ENCODE measurements around the gene NPIPB8.
A peak's percentile ranks its signal among the peaks of the same experiment; 100 is the strongest.
"Not testable (repeated sequence)": the region's sequence is repeated elsewhere in the genome, so short reads cannot be mapped to it uniquely, and the experiment has no call there.

The NPIPB8 gene

GRCh38 chr16:28636093-28636823 lies 1.6 kb upstream of the NPIPB8 start:
- DNase-seq = not testable (repeated sequence)

DNA sequence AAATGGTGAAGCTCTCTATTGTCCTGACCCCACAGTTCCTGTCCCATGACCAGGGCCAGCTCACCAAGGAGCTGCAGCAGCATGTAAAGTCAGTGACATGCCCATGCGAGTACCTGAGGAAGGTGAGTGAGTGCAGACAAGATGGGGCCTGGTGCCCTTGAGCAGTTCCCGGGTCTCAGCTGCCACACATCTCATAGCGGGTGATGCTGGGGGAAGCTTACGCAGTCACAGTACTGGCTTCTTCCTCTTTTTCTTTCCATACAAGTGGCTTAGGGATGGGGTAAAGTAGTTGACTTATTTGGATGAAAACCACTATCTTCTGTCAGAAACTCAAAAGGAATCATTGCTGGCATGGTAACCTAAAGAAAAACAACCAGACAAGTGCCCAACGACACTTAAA lies 494 bp downstream of the NPIPB8 start:
- DNase-seq = not testable (repeated sequence)

DNA sequence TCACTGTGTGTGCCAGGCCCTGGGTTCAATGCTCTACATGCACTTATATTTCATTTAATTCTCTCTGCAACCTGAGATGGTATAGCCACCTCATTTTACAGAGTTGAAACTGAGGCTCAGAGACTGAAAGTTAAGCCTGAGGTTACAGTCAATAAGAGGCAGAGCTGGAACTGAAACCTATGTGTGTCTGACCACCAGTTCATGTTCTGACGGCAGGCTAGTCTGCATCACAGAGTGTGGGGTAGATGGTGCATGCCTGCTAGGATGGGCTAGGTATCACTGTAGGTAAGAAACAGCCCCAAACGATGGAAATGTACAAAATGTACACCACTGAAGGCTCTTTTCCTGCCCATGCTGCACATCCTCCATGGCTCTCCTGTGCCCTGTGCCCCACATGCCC lies 2.1 kb downstream of the NPIPB8 start:
- peak in 1 of 5 experiments; percentile 55 for DNase-seq

GRCh38 chr16:28666264-28666663 lies 28.4 kb downstream of the NPIPB8 start:
- DNase-seq = not testable (repeated sequence)

GRCh38 chr16:28667480-28667879 lies 29.6 kb downstream of the NPIPB8 start:
- DNase-seq = not testable (repeated sequence)

- DNase-seq = not testable (repeated sequence)
Observed at GRCh38 chr16:28668199-28668598, 30.3 kb downstream of the NPIPB8 start.

DNA sequence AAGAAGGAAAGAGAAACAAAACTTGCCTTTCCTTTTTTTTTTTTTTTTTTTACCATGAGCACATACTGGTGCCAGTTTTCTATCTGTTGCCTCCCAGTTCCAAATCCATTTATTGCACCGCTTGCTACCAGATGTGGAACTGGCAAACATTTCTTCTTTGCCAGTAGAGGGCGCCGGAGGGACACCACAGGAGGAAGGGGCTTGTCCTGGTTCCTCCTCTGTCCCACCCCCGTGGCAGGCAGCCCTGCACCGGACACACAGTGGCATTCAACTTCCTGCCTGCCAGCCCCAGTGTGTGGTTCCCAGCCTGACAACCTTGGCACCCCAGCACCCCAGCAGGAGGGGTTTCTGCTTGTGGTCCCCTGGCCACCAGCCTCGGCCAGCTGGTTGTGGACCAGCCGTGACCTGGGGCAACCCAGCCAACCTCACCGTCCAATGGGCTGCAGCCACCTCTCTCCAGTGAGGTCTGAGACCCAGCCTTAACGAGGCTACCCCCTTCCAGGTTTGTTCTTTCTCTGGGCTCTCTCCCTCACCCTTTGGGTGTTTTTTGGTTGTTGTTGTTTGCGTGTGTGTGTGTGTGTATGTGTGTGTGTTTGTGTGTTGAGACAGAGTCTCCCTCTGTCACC lies 50.6 kb downstream of the NPIPB8 start:
- DNase-seq = not testable (repeated sequence)

DNA sequence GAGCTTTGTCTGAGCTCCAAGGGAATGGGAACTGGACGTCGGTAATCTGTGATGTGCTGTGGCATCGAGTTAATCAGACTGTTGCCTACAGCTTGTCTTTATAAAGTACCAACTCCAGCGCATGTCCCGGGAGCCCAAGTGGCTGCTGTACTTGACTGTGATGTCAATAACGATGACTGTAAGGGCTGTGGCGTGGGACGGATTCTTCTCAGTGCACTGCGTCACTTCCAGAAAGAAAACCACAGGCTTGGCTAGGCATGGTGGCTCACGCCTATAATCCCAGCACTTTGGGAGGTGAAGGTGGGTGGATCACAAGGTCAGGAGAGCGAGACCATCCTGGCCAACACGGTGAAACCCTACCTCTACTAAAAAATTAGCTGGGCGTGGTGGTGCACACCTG lies 51.6 kb downstream of the NPIPB8 start:
- DNase-seq = not testable (repeated sequence)

GRCh38 chr16:28691722-28692121 lies 53.9 kb downstream of the NPIPB8 start:
- DNase-seq = not testable (repeated sequence)

- not testable (repeated sequence) for DNase-seq
Observed at GRCh38 chr16:28693257-28693950, 55.5 kb downstream of the NPIPB8 start.

- not testable (repeated sequence) for DNase-seq
Observed at GRCh38 chr16:28699792-28700191, 61.9 kb downstream of the NPIPB8 start.

DNA sequence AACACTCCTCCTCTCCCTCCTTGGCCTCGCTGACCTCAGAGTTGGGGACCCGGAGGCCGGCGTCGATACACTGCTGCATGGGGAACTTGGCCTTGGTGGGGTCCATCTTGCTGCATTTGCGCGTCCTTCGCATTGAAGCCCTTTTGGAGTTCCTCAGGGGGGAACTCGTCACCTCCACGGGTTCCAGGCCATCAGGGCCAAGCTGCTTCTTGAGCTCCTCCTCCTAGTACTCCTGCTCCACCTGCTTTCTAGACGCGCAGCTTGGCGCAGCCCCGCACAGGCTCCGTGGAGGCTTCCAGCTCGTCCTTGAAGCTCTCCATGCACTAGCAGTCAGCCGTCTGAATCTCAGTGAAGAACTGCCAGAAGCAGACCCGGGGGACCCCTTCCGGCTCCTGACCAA lies 62.5 kb downstream of the NPIPB8 start:
- not testable (repeated sequence) for DNase-seq

DNA sequence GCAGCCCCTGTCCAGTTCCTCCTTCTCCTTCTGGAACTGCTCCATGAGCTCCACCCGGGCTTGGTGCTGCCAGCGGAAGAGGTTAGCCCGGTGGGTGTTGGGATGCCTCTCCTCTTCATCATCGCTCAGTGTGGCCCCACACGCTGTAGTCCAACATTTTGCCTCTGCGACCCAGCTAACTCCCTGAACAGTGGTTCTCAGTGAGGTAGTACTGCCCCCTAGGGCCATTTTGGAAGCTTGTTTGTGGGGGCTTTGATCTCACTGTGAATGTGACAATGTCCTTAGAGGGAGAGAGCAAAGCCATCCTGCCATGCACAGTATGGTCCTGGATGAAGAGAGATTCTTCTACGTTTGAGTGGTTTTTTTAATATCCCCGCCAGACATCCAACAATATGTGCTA lies 63.5 kb downstream of the NPIPB8 start:
- DNase-seq = not testable (repeated sequence)

- not testable (repeated sequence) for DNase-seq
Observed at GRCh38 chr16:28704246-28704645, 66.4 kb downstream of the NPIPB8 start.

All from T-helper 2 cell (primary cell).